KMS-11 (cell line): Measurements from ENCODE around the gene DNASE1.

ENCODE experiments used
- H2AFZ ChIP-seq: fragments of 200-600 bp; sonication (generic); 2 replicates; pipeline ENCODE4 v1.6.1; 2016; ENCODE audit warnings: antibody characterized with exemption, mixed run types, low read depth
- H3K27ac ChIP-seq: fragments of 200-600 bp; sonication (generic); 2 replicates; pipeline ENCODE4 v1.6.1; 2016; ENCODE audit warnings: mild to moderate bottlenecking, mixed run types
- H3K27me3 ChIP-seq: fragments of 200-600 bp; sonication (generic); 2 replicates; pipeline ENCODE4 v1.6.1; 2017; ENCODE audit warnings: mild to moderate bottlenecking, low read depth, mixed run types, moderate library complexity; ENCODE audit not compliant: insufficient read depth
- H3K36me3 ChIP-seq: fragments of 200-600 bp; sonication (generic); 2 replicates; pipeline ENCODE4 v1.6.1; 2017; ENCODE audit warnings: mild to moderate bottlenecking, mixed run types; ENCODE audit not compliant: insufficient read depth
- H3K4me1 ChIP-seq: fragments of 200-600 bp; sonication (generic); 2 replicates; pipeline ENCODE4 v1.6.1; 2016; ENCODE audit warnings: mild to moderate bottlenecking, low read depth, mixed run types; ENCODE audit not compliant: poor library complexity, severe bottlenecking
- H3K4me2 ChIP-seq: fragments of 200-600 bp; sonication (generic); 2 replicates; pipeline ENCODE4 v1.7.0; 2016; ENCODE audit warnings: mild to moderate bottlenecking, mixed run types
- H3K4me3 ChIP-seq: fragments of 200-600 bp; sonication (generic); IDR thresholded peaks from 2 replicates; pipeline ENCODE4 v1.6.1; 2017; ENCODE audit warnings: low read depth, low read length, mixed read lengths; ENCODE audit not compliant: insufficient read depth
- H3K79me2 ChIP-seq: fragments of 200-600 bp; sonication (generic); 2 replicates; pipeline ENCODE4 v1.6.1; 2016; ENCODE audit warnings: low read depth, mixed run types; ENCODE audit not compliant: insufficient read depth
- H3K9ac ChIP-seq: fragments of 200-600 bp; sonication (generic); 2 replicates; pipeline ENCODE4 v1.6.1; 2016; ENCODE audit warnings: mild to moderate bottlenecking, mixed run types
- H4K20me1 ChIP-seq: fragments of 200-600 bp; sonication (generic); 2 replicates; pipeline ENCODE4 v1.6.1; 2016; ENCODE audit warnings: mild to moderate bottlenecking, mixed run types; ENCODE audit not compliant: insufficient read depth
- CTCF ChIP-seq: fragments of 200-600 bp; sonication (generic); conservative IDR thresholded peaks from 2 replicates; pipeline ENCODE4 v1.6.1; 2017; ENCODE audit warnings: low read depth, mild to moderate bottlenecking, antibody characterized with exemption, low read length, moderate library complexity, mixed read lengths

The DNASE1 gene

GRCh38 chr16:3654249-3654991 is at the start of gene DNASE1:
TSS of gene DNASE1 (plus strand) at chr16:3654691. CDS start at chr16:3655374, 683 bp downstream.
- H3K4me2 ChIP-seq, result no peak within 1 kb of the TSS
- H3K9ac ChIP-seq, result no peak within 1 kb of the TSS
- no peak within 1 kb of the TSS for H2AFZ ChIP-seq
- H3K4me1 ChIP-seq, result no peaks in the 10 kb centered on the region
- H3K4me3 ChIP-seq, result no peak within 1 kb of the TSS
- H3K27ac ChIP-seq, result no peak within 1 kb of the TSS; the same call in 1 of the 2 replicates
- H3K36me3 ChIP-seq, result peaks cover 15% of the 10 kb centered on the region; the same call in 1 of the 2 replicates
- TF ChIP-seq CTCF, result peak; percentile 81
- H4K20me1 ChIP-seq, result no peaks in the 10 kb centered on the region
- no peaks in the 10 kb centered on the region for H3K27me3 ChIP-seq
- no peaks in the 10 kb centered on the region for H3K79me2 ChIP-seq

GRCh38 chr16:3606441-3606840 is 48.0 kb upstream of the DNASE1 start:
- Histone ChIP-seq H3K36me3 (0 out of 2 replicates have a peak, but pooled peaks cover 3% of the 10 kb centered on the region), H3K79me2 (no peaks in the 10 kb centered on the region), H3K4me3 (no peak overlapping the region), H3K9ac (no peak overlapping the region), H3K4me2 (no peak overlapping the region), H2AFZ (no peak overlapping the region), H3K27ac (no peak overlapping the region), H3K27me3 (no peaks in the 10 kb centered on the region), H4K20me1 (no peaks in the 10 kb centered on the region), H3K4me1 (peaks cover 7% of the 10 kb centered on the region)
- TF ChIP-seq CTCF, result no peak

- Histone ChIP-seq H3K36me3 (0 out of 2 replicates have a peak, but pooled peaks cover 3% of the 10 kb centered on the region), H3K4me1 (peaks cover 7% of the 10 kb centered on the region), H3K79me2 (peaks cover 5% of the 10 kb centered on the region; the same call in 1 of the 2 replicates), H4K20me1 (no peaks in the 10 kb centered on the region), H3K27ac (no peak overlapping the region), H3K4me3 (no peak overlapping the region), H3K4me2 (no peak overlapping the region), H3K27me3 (no peaks in the 10 kb centered on the region), H3K9ac (no peak overlapping the region), H2AFZ (no peak overlapping the region)
- TF ChIP-seq CTCF, result no peak
Measured at GRCh38 chr16:3607161-3607560, 47.3 kb upstream of the DNASE1 start.

- no peaks in the 10 kb centered on the region for H4K20me1 ChIP-seq
- no peak overlapping the region for H3K27ac ChIP-seq
- no peak overlapping the region for H3K4me3 ChIP-seq
- H2AFZ ChIP-seq, result no peak overlapping the region
- H3K4me2 ChIP-seq, result no peak overlapping the region
- H3K4me1 ChIP-seq, result peaks cover 9% of the 10 kb centered on the region
- no peaks in the 10 kb centered on the region for H3K27me3 ChIP-seq
- H3K79me2 ChIP-seq, result peaks cover 10% of the 10 kb centered on the region; the same call in 1 of the 2 replicates
- no peak overlapping the region for H3K9ac ChIP-seq
- H3K36me3 ChIP-seq, result 0 out of 2 replicates have a peak, but pooled peaks cover 3% of the 10 kb centered on the region
- TF ChIP-seq CTCF, result no peak
Measured at GRCh38 chr16:3607634-3608033, 46.9 kb upstream of the DNASE1 start.
